ENCODE measurements around the gene CEP164. TPM values are rescaled to one million over a fixed set of nuclear protein-coding genes. Genes with fewer than 3 reads are reported as not detected.

Gene CEP164
- total and polyA plus RNA-seq, 3 donors from 2014 or later, result 83.3 to 157 (median 111) TPM

DNA sequence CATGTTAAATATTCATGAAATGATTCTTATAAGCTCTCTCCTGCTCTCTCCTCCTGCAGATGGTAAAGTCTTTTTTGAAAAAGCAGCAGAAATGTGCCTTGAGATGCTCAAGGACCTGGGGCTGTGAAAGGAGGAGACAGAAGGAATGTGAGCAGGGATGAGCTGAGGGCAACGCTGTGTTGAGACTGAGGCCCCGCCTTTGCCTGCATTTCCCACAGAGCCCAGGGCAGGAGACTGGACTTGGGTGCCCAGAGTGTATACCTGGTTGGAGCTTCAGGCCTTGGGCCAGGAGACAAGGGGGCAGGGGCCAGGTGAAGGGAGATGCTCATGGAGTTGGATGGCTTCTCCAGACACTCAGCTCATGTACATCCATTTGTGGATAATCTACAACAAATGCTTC, 39.2 kb downstream of the CEP164 start:
- Histone ChIP-seq H3K9me3 (no peaks in the 10 kb centered on the region), H3K27ac (no peak overlapping the region), H3K36me3 (ENCODE audit: low read depth, missing control alignments) (no peaks in the 10 kb centered on the region), H3K27me3 (no peaks in the 10 kb centered on the region), H3K4me1 (no peaks in the 10 kb centered on the region), H3K4me3 (no peak overlapping the region)
- no peak for TF ChIP-seq CTCF (IDR thresholded peaks at IDR 0.05)
- TF ChIP-seq POLR2A (IDR thresholded peaks at IDR 0.05), result no peak
- WGBS, 2 donors, result 62 to 76% methylated on average over 2 of the region's 2 CpGs
- intact Hi-C loops (cut with DNase I; ENCODE audit: low total_unique reads), result no loop called here
- no peak for DNase-seq

DNA sequence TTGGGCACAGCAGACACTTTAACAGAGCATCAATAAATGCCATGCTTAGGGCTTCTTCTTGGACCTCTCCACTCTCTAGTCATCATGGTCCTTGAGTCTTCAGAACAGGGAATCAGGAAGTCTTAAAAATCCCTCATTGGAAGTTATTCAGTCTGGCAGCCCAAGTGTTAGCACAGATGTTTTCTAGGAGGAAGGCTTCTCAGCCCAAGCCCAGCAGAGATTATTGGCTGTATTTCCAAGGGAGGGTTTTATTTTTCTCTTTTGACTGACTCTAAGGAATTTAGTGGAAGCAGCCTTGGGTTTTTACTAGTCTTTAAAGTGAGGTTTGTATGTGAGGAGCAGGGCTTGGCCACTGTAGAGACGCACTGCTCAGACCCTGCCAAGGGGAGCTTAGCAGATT, 41.9 kb downstream of the CEP164 start:
- WGBS, 2 donors, result 76 to 88% methylated on average over 1 of the region's 1 CpG
- H3K4me1 ChIP-seq, result no peaks in the 10 kb centered on the region
- no peaks in the 10 kb centered on the region for H3K27me3 ChIP-seq
- no peak overlapping the region for H3K4me3 ChIP-seq
- TF ChIP-seq CTCF (IDR thresholded peaks at IDR 0.05) (no peak), POLR2A (IDR thresholded peaks at IDR 0.05) (no peak)
- H3K27ac ChIP-seq, result no peak overlapping the region
- H3K36me3 ChIP-seq (ENCODE audit: low read depth, missing control alignments), result no peaks in the 10 kb centered on the region
- H3K9me3 ChIP-seq, result no peaks in the 10 kb centered on the region
- DNase-seq, result no peak
- intact Hi-C loops (cut with DNase I; ENCODE audit: low total_unique reads), result no loop called here

GRCh38 chr11:117371453-117371852, 43.8 kb downstream of the CEP164 start:
- H3K36me3 ChIP-seq (ENCODE audit: low read depth, missing control alignments), result no peaks in the 10 kb centered on the region
- WGBS, 2 donors, result 90 to 95% methylated on average over 4 of the region's 4 CpGs
- DNase-seq, result no peak

GRCh38 chr11:117374316-117375055, 46.8 kb downstream of the CEP164 start:
- no peak overlapping the region for H3K27ac ChIP-seq
- no peaks in the 10 kb centered on the region for H3K36me3 ChIP-seq (ENCODE audit: low read depth, missing control alignments)
- DNase-seq, result no peak
- no peaks in the 10 kb centered on the region for H3K27me3 ChIP-seq
- H3K4me1 ChIP-seq, result no peaks in the 10 kb centered on the region
- intact Hi-C loops (cut with DNase I; ENCODE audit: low total_unique reads), result no loop called here
- H3K4me3 ChIP-seq, result no peak overlapping the region
- TF ChIP-seq CTCF (IDR thresholded peaks at IDR 0.05), result no peak
- TF ChIP-seq POLR2A (IDR thresholded peaks at IDR 0.05), result no peak
- no peaks in the 10 kb centered on the region for H3K9me3 ChIP-seq
- WGBS, 2 donors, result 88 to 90% methylated on average over 8 of the region's 8 CpGs

More at GRCh38 chr11:117371453-117371852, 43.8 kb downstream of the CEP164 start:
- TF ChIP-seq CTCF (IDR thresholded peaks at IDR 0.05), result no peak
- TF ChIP-seq POLR2A (IDR thresholded peaks at IDR 0.05), result no peak
- H3K9me3 ChIP-seq, result no peaks in the 10 kb centered on the region
- no peaks in the 10 kb centered on the region for H3K27me3 ChIP-seq
- intact Hi-C loops (cut with DNase I; ENCODE audit: low total_unique reads), result no loop called here
- H3K4me3 ChIP-seq, result no peak overlapping the region
- H3K27ac ChIP-seq, result no peak overlapping the region
- no peaks in the 10 kb centered on the region for H3K4me1 ChIP-seq

- no peak for TF ChIP-seq POLR2A (IDR thresholded peaks at IDR 0.05)
- no peak for TF ChIP-seq CTCF (IDR thresholded peaks at IDR 0.05)
- no peak overlapping the region for H3K4me3 ChIP-seq
- H3K36me3 ChIP-seq (ENCODE audit: low read depth, missing control alignments), result no peaks in the 10 kb centered on the region
- no peaks in the 10 kb centered on the region for H3K4me1 ChIP-seq
- intact Hi-C loops (cut with DNase I; ENCODE audit: low total_unique reads), result no loop called here
- DNase-seq, result no peak
- no peaks in the 10 kb centered on the region for H3K9me3 ChIP-seq
- no peak overlapping the region for H3K27ac ChIP-seq
- WGBS, 2 donors, result 85 to 89% methylated on average over 5 of the region's 5 CpGs
- H3K27me3 ChIP-seq, result no peaks in the 10 kb centered on the region
Measured at GRCh38 chr11:117375960-117376359, 48.3 kb downstream of the CEP164 start.
